GM19397 (cell line): ENCODE measurements around the gene MAD2L1.
"Not testable (repeated sequence)": the region's sequence is repeated elsewhere in the genome, so short reads cannot be mapped to it uniquely, and the experiment has no call there.

Source experiments
- ATAC-seq: cut with Tn5 transposase; IDR thresholded peaks from one replicate; pipeline ENCODE4 v1.9.1; 2021; ENCODE audit warnings: mild to moderate bottlenecking, moderate library complexity; ENCODE audit not compliant: unreplicated experiment

Gene MAD2L1

DNA sequence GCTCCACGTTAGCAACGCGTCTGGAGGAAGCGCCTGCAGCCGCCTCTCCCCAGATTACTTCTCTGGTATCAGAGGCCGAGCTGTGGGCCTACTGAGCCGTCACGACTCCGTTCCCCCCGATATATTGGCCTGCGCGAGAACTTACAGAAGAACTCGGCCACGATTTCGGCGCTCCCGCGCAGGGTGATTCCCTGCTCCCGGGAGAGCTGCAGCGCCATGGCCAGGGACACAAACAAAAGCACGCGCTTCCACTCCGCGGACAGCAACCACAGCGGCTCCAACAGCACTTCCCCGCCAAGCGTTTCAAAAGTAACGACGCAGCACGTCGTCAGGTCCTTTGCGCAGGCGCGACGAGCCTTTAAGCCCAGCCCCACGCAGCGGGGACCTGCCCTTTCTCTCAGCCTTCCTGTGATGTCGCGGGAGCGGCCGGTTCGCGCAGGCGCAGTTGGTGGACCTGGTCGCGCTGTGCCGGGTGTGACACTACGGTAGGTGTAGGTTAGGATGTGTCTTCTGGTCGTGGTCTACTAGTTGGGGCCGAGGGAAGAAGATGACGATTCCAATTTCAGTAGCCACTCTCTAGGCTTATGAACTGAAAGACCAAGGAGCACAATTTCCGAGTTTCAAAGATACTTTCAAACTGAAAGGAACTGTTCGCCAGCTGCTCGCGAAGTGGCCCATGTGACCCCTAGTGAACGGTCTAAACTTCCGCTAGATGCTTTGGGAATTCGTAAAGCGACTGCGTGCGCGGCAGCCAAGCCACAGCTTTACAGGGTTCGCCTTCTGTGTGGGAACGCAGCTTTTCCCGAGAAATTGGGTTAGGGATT lies at the start of gene MAD2L1:
MAD2L1 (minus strand) TSS at position 332 of the 824 bp plus-strand sequence; CDS start at position 218, 114 bp downstream.
- peak; percentile 90 for ATAC-seq

DNA sequence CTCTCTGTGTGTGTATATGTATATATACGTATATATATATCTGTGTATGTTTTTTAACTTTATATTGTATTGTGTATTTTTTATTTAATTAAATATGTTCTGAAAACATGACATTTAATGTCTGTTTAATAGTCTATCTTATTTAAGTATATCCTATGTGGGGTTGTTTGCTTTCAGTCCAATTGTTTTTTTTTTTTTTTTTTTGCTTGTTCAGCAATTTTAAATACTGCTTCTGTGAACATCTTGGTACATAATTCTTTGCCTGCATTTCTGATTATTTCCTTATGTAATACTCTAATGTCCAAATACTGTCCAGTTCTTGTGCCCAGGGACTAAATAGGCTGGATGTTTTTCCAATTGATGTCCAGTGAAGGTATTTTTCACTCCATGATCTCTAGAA lies 45.1 kb upstream of the MAD2L1 start:
- no peak for ATAC-seq

DNA sequence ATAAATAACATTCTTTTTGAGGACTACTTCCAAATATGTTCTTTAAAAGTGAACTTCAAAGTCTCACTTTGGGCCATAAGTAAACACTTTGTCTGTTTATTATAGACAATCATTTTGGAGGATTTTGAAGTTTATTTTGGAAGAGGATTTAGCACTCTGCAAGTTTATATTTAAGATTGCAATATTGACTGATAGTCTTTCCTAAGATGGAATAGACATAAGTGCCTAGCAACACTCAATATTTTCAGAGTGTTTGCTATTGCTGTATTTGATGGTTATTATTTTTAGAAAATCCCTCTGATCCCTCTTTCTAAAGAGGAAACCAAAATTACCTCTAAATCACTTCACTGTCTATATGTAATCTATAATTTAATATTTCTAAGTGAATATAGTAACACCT lies 42.8 kb upstream of the MAD2L1 start:
- no peak for ATAC-seq

DNA sequence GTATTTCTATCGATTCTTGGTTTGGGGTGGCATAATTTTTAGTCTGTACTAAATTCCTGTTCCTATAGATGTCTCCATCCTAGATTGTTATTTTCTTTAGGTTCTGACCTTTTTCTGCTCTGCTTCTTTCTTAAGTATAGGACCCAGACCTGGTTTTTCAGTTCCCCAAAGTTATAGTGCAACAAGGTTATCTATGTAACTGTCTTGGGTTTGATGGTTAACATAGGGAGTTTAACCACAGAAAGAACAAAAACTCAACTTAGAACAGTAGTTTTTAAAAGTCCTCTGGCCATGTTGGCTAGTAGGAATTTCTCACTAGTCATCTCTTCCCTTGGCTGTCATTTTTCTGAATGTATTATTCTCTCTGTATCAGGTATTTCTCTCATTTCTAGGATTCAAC lies 38.8 kb upstream of the MAD2L1 start:
- no peak for ATAC-seq

DNA sequence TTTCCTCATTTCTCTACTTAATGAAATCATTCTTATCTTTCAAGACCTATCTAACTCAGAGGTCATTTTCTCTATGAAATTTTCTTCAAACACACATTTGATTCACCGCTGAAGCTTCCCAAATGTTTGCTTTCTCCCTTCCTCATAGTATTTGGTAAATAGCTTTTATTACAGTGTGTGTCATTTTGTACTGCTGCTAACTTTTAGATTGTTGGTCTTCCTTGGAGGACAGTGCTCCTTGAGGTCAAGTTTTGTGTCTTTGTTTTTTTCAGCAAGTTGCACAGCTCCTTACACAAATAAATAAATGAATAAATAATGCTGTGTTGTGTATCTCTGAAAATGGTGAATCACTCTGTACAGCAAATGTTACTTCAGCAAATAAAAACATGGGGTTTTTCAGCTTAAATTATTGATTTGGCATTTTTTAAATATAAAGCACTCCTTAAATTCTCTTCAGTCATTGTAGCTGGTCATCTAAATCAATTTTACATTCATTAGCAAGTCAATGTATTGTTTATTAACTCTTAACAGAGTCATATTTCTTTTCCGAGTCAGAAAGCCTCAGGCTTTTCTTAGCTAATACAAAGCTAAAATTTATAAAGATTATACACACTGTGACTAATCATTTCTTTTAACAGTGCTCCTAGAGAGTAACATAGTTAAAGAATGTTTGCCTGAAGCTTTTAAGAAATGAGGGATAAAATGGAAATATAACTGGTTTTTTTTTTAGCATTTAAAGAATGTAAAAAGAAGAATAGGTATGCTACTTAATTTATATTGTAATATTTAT lies 30.1 kb upstream of the MAD2L1 start:
- no peak for ATAC-seq

DNA sequence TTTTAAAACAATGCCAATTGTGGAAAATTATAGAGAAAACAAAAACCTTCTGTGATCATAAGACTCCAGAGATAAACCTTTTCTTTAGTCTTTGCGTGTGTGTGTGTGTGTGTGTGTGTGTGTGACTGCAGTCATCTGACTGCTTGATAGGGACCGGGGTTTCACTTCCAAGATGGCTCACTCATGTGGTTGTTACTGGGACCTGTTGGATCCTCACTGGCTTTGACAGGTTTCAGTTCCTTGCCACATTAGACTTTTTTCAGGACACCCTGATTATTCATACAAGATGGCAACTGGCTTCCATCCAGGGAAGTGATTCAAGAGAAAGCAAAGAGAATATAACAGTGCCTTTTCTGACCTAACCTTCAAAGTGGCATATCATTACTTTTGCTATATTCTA lies 21.9 kb upstream of the MAD2L1 start:
- no peak for ATAC-seq

DNA sequence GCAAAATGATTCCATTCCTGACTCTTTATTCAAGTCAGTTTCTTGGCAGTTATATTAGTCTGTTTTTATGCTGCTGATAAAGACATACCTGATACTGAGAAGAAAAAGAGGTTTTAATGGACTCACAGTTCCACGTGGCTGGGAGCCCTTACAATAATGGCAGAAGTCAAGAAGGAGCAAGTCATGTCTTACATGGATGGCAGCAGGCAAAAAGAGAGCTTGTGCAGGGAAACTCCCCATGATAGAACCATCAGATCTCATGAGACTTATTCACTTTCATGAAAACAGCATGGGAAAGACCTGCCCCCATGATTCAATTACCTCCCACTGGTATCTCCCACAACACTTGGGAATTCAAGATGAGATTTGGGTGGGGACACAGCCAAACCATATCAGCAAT lies 21.4 kb upstream of the MAD2L1 start:
- ATAC-seq = not testable (repeated sequence)

DNA sequence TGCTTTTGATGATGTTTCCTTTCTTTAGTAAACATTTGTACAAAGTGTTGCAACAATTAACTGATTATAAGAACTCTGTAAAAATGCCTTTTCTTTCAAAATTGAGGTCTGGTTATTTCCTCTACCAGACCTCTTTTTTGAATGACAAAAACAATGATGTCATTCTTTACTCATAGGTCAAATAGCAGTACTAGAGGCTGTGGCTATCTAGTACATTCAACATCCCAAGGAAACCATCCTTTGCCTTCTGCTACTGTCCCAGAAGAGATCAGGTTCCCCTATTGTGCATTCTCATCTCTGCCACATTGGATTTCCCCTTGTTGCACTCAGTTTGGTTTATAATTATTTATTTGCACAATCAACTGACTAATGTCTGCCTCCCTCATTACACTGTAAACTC lies 19.1 kb upstream of the MAD2L1 start:
- ATAC-seq = no peak

DNA sequence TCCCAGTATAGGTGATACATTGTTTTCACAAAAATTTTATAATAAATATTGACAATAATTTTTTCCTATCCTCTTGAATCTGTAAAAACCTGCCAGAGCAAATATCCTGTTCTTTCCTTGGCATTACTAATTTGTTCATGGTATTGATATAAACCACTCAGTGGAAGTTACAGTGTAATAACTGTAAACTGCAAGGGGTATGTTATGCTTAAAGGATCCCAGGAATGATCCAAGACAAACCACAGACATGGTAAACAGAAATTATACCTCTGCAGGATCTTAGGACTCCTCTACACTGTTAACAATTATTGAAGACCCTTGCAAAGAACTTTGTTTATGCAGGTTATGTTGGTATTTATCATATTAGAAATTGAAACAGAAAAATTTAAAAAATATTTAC lies 17.7 kb upstream of the MAD2L1 start:
- ATAC-seq = no peak

DNA sequence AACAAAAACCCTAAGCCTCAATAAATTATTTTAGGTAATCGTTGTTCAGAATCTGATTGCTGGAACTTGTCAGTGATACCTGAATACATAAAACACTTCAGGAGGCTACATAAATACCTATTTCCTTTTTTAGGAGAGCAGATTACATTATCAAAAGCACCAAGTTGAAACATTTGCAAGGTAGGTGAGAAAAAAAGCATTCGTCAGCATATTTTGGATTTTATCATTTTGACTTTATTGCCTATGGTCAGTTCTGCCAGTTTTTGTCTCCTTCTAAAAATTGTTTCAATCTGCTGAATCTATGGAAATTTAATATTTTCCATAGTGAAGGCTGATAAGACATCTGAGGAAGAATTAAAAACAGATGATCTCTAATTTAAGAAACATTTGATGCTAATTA lies 16.5 kb upstream of the MAD2L1 start:
- no peak for ATAC-seq

DNA sequence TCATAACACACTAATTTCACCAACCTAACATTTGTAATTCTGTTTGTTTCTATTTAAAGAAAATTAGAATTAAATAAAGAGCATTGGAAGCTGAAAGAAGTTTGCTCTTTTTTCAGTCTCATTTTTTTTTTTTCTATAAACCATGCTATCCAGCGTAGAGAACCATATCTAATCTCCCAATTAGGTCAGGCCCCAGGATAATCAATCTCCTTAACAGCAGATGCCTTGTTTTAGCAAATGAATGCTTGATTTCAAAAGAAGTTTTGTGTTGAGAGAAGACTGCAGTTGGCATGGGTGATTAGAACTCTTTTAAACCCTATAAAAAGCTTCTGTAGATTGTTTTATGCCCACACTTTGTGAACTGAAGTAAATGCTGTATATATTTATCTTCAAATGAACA lies 15.6 kb upstream of the MAD2L1 start:
- ATAC-seq = no peak

DNA sequence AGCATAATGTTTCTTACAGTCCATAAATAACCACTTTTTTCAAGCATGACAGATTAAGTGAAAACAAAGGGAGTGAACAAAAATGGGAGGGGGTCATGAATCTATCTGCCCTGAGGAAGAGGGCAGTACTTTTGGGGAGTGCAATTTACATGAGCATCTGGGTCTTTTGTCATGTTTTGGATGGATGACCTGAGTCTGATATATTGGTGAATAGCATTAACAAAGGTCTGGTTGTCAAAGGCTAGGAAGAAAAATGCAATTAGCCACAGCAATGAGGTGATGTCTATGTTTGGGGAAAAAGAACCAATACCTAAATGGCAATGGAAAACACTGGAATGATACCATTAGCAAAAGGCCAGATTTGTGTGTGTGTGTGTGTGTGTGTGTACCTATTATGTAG lies 15.1 kb upstream of the MAD2L1 start:
- ATAC-seq = no peak

DNA sequence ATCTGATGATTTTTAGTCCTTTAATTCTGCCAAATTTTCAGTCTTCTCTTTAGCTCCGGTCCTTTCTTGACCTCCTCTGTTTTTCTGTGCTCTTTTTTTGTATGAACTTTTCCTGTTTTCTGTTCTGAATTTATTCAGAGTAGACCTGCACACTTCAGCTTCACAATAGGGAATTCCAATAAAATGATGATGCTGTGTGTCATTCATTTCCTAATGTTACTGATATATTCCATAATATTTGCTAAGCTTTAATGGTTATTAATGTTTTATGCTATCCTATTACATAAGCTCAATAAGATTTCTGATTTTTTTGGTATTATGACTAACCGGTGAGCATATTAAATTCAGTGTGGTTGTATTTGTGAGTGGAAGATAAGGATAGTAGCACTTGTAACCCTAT lies 13.9 kb upstream of the MAD2L1 start:
- ATAC-seq = no peak

DNA sequence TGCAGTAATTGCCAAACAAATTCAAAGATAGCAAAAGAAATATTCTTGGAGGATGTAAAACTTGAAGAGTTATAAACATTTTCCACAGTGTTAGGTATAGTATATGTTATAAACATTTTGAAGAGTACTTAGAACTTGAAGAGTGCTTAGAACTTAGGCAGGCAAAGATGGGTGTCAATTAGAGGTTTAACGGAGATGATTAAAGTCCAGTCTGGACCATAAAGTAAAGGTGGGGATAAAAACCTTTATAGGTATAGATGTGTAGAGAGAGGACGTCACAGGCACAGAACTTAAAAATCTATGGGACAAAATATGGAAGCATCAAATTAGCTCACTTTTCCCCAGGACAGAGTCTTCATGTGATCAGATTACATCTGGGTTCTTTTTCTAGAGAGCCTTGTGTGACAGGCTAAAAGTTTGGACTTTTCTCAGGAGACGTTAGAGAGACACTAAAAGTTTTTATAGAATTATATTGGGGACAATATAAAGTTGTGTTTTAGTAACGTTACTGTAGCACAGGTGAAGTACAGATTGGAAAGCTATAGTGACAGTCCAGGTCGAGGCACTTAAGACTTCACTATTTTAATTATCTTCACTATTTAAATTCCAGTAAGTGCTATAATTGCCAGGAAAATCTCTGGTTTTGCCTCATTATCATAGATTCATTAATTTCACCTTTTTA lies 13.3 kb upstream of the MAD2L1 start:
- no peak for ATAC-seq

DNA sequence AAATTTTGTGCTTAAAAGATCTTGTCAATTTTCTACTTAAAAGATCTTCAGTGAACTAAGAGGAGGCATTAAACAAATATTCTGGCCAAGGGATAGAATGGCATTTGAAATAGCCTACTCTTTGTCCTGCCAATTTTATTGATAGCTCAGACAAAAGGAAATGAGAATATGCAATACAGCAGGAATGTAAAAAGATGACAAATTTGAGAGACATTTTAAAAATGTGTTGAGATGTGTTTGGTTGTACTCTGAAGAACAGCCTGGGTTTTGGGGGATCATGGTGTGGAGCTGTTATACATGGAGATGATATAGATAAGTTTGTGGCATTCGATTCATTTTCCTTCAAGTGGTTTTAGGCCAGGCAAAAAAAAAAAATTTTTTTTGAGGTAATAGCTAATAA lies 11.6 kb upstream of the MAD2L1 start:
- ATAC-seq = no peak

DNA sequence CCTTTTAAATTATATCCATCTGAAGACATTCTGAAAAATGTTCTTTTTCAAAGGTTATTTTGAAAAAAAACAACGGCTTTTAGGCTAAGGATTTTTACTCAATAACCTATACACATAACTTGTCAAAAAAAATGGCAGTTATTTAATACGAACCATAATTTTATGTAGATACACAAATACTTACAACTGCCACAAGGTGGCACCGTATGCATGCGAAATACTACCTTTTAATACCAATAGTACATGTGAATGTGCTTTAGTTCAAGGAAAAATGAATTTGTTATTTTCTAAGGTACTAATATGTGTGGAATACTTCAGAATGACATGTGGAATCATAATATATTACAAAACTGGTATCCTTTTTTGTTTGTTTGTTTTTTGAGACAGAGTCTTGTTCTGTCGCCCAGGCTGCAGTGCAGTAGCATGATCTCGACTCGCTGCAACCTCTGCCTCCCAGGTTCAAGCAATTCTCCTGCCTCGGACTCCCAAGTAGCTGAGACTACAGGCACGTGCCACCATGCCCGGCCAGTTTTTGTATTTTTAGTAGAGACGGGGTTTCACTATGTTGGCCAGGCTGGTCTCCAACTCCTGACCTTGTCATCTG lies 4.6 kb upstream of the MAD2L1 start:
- ATAC-seq = no peak

DNA sequence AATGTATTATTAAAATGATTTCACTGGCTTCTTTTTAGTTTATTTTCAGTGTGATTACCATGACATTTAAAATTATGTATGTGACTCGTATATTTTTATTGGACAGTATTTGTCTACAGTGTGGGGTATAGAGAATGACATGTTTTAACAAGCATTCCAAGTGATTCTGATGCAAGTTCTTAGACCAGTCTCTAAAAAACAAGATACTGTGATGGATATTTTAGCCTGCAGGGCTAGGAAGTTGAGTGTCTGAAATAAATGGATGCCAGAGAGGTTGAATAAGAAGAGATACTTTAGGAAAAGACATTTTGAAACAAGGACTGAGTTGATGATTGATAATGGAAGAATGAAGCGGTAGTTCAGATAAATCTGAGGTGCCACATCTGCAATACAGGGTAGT lies 3.5 kb upstream of the MAD2L1 start:
- no peak for ATAC-seq

DNA sequence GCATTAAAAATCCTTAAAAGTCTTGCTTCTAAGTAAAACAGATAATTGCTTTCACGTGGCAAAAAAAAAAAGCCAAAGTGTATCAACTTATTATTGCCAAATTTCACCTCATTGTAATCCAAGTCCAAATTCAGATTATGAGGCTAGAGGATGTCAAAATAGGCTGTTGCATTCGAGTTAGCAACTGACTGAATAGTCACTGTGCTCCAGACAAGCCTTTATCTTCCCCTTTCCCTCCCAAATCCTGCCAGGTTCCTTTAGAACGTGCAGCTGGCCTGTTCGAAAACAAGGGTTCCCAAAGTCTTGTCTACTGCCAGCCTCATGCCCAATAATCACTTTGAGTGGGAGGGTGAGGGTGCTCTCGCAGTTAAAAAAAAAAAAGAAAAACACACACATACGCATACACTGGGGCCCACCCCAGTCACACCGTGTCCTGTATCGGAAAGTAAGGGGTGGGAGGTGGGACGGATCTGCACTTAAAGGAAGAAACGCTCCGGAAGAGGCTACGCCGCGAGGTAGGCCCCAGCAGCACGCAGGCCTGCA lies 603 bp downstream of the MAD2L1 start:
- ATAC-seq = no peak

DNA sequence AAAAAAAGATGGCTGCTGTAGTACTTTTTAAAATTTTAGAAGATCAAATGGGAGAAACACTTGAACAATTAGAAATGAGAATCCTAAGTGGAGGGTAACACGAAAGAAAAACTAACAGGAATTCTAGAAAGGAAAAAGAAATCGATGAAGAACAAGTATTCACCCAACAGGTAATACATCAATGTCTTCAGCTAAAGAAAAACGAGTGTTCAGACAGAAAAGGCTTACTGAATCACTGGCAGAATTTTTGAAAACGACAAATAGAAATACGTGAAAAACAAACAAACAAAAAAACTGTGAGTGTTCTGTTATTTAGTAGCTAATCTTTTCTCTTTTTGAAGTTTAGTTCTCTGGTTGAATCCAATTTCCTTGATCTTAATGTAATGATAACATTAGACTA lies 1.8 kb downstream of the MAD2L1 start:
- ATAC-seq = no peak

DNA sequence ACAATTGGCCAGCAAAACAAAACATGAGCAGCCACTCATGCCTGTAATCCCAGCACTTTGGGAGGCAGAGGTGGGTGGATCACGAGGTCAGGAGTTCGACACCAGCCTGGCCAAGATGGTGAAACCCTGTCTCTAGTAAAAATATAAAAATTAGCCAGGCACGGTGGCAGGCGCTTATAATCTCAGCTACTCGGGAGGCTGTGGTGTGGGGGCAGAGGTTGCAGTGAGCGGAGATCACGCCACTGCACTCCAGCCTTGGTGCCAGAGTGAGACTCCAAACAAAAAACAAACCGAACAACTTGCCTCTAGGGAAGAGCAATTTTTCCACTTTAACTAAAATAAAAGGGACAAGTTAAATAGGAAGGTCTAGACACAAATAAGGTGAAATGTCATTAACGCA lies 2.9 kb downstream of the MAD2L1 start:
- not testable (repeated sequence) for ATAC-seq

DNA sequence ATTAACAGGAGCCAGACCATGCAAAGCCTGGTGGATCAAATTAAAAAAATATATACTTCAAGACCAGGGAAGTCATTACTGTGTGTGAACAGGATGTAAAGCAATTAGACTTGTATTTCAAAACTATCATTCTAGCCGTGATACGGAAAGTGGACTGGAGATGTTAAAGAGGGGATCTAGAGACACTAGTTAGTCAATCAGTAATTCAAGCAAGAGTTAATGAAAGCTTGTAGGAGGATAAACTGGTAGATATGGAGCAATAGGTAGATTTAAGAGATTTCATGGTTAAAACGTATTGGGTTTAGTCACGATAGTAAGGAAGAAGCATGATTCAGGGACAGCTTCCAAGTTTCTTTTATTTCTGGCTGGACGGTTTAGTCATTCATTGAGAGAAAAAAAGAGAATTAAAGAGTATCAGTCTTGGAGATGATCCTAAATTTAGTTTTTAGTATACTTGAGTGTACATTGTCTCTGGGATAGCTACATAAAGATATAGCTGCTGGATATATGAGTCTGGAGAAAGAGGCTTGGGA lies 3.9 kb downstream of the MAD2L1 start:
- no peak for ATAC-seq
